K562 (cell line): ENCODE measurements around the gene CREB5. TPM values are rescaled to one million over a fixed set of nuclear protein-coding genes. Genes with fewer than 3 reads are reported as not detected.

Source experiments
- ATAC-seq: fragments of 200-7000 bp; cut with Tn5 transposase; 3 replicates; pipeline ENCODE4 v1.9.1; 2020; ENCODE audit warnings: moderate library complexity
- BruUV-seq: library from RNA; stranded (reverse); fragments of 400-500 nt; replicated peaks from 2 replicates; lab custom pipeline; 2021; lab: Mats Ljungman, UMichigan
- CTCF ChIA-PET: fragments of 300-600 bp; formaldehyde crosslinking; extraction: SDS; loops from one replicate; lab custom pipeline; 2021; ENCODE audit warnings: low intra/inter-chr PET ratio; lab: Yijun Ruan, JAX
- POLR2A ChIA-PET: fragments of 300-600, 350-650 bp; sonication (Branson Sonifier 250); formaldehyde crosslinking; extraction: SDS; loops from one replicate; lab custom pipeline; 2021; ENCODE audit warnings: antibody characterized with exemption, inconsistent platforms; lab: Yijun Ruan, JAX
- DNase-seq, 4 experiments: peaks; one replicate each; pipeline versions ENCODE4 v3.0.0 to v3.0.0-alpha.2; 2011 to 2018; ENCODE audit warnings: low spot score in 3 of 4, mixed read lengths in 3 of 4; ENCODE audit errors: extremely low read depth in 1 of 4
- FAIRE-seq: peaks from 2 replicates; lab custom pipeline; 2011; peaks lifted over from hg19 to GRCh38; lab: Jason Lieb, UNC
- H2AFZ ChIP-seq: 2 replicates; pipeline ENCODE4 v1.6.0; 2011; ENCODE audit warnings: low read depth, low read length, control low read depth, inconsistent platforms
- H3K27ac ChIP-seq: fragments of 200-600 bp; 3 replicates; pipeline ENCODE4 v1.8.0; 2011; ENCODE audit warnings: low read depth, mild to moderate bottlenecking, control low read depth, inconsistent platforms, low read length, moderate library complexity, mixed read lengths; ENCODE audit errors: extremely low read depth
- H3K27me3 ChIP-seq, 2 experiments: fragments of 300-600 bp in 1 of 2; 2 replicates in 1 of 2; 3 replicates in 1 of 2; pipeline versions ENCODE4 v1.6.0 to v1.8.0; 2011; ENCODE audit warnings: inconsistent platforms in 2 of 2, low read length in 2 of 2, mild to moderate bottlenecking in 1 of 2, mixed read lengths in 1 of 2, moderate library complexity in 1 of 2; ENCODE audit not compliant: control insufficient read depth in 2 of 2, insufficient read depth in 2 of 2
- H3K36me3 ChIP-seq: fragments of 300-600 bp; 3 replicates; pipeline ENCODE4 v1.8.0; 2011; ENCODE audit warnings: mild to moderate bottlenecking, low read length, inconsistent platforms; ENCODE audit not compliant: control insufficient read depth, insufficient read depth
- H3K4me1 ChIP-seq, 2 experiments: fragments of 200-600 bp in 1 of 2; replicated peaks in 1 of 2; 2 replicates in 1 of 2; 3 replicates in 1 of 2; pipeline versions ENCODE4 v1.5.1 to v1.8.0; 2011; ENCODE audit warnings: inconsistent platforms in 2 of 2, low read length in 2 of 2, mild to moderate bottlenecking in 1 of 2, mixed read lengths in 1 of 2, moderate library complexity in 1 of 2; ENCODE audit not compliant: control insufficient read depth in 2 of 2, insufficient read depth in 2 of 2
- H3K4me2 ChIP-seq: 2 replicates; pipeline ENCODE4 v1.6.1; 2011; ENCODE audit warnings: low read length, control low read depth, inconsistent platforms, mixed read lengths; ENCODE audit not compliant: insufficient read depth
- H3K4me3 ChIP-seq: fragments of 200-600 bp; sonication (generic), shearing (Covaris generic); 2 replicates; pipeline ENCODE4 v1.5.1; 2016; ENCODE audit warnings: control low read depth, inconsistent platforms
- H3K79me2 ChIP-seq: fragments of 200-600 bp; 3 replicates; pipeline ENCODE4 v1.8.0; 2011; ENCODE audit warnings: low read length, inconsistent platforms; ENCODE audit not compliant: control insufficient read depth, insufficient read depth
- H3K9ac ChIP-seq, 2 experiments: 2 replicates each; pipeline versions ENCODE4 v1.6.0 to v1.6.1; 2011; ENCODE audit warnings: low read depth in 2 of 2, low read length in 2 of 2, control low read depth in 1 of 2, inconsistent platforms in 1 of 2, mild to moderate bottlenecking in 1 of 2, mixed read lengths in 1 of 2; ENCODE audit not compliant: insufficient read depth in 1 of 2
- H3K9me1 ChIP-seq: one replicate; pipeline ENCODE4 v1.6.0; 2011; ENCODE audit warnings: inconsistent platforms, mild to moderate bottlenecking, low read length, moderate library complexity; ENCODE audit not compliant: control insufficient read depth, insufficient read depth
- H3K9me3 ChIP-seq: replicated peaks from 2 replicates; pipeline ENCODE4 v1.5.1; 2011; ENCODE audit warnings: low read depth, low read length, inconsistent platforms; ENCODE audit not compliant: control insufficient read depth, insufficient read depth
- H4K20me1 ChIP-seq: replicated peaks from 2 replicates; pipeline ENCODE4 v1.6.1; 2011; ENCODE audit warnings: low read length, inconsistent platforms, mixed read lengths; ENCODE audit not compliant: control insufficient read depth, insufficient read depth
- BDP1 ChIP-seq: IDR thresholded peaks from 3 replicates; pipeline ENCODE4 v1.6.1; 2011; ENCODE audit not compliant: insufficient read length, insufficient read depth
- CBFB ChIP-seq: sonication (generic); formaldehyde crosslinking; IDR thresholded peaks from 2 replicates; pipeline ENCODE4 v1.4.0; 2020; ENCODE audit warnings: mild to moderate bottlenecking, missing genetic modification reagents
- FUS ChIP-seq: fragments of 200-400 bp; formaldehyde crosslinking; optimal IDR thresholded peaks from 2 replicates; pipeline ENCODE3; 2017; ENCODE audit warnings: low read depth, low read length
- GTF2A2 ChIP-seq: IDR thresholded peaks from 2 replicates; pipeline ENCODE4 v1.6.1; 2016; ENCODE audit warnings: mild to moderate bottlenecking, missing genetic modification characterization, missing compliant biosample characterization
- KAT2B ChIP-seq: IDR thresholded peaks from one replicate; pipeline ENCODE4 v1.6.1; 2012; ENCODE audit warnings: low read depth, mild to moderate bottlenecking, control low read depth, inconsistent platforms, low read length, moderate library complexity
- MCM2 ChIP-seq: fragments of 450-650 bp; IDR thresholded peaks from 2 replicates; pipeline ENCODE4 v1.6.1; 2017; ENCODE audit warnings: low read depth, mild to moderate bottlenecking
- PTTG1 ChIP-seq: fragments of 450-650 bp; IDR thresholded peaks from 2 replicates; pipeline ENCODE4 v1.6.1; 2016; ENCODE audit warnings: low read depth, mild to moderate bottlenecking, missing genetic modification characterization, missing compliant biosample characterization
- RB1 ChIP-seq: fragments of 450-650 bp; IDR thresholded peaks from 2 replicates; pipeline ENCODE4 v1.6.1; 2017; ENCODE audit warnings: low read depth, mild to moderate bottlenecking
- SMARCE1 ChIP-seq: fragments of 450-650 bp; IDR thresholded peaks from 2 replicates; pipeline ENCODE4 v1.7.1; 2016; ENCODE audit warnings: mild to moderate bottlenecking
- SMC3 ChIP-seq: conservative IDR thresholded peaks from 2 replicates; pipeline ENCODE4 v1.6.1; 2011; ENCODE audit warnings: low read depth, low read length, improper control_type of control experiment; ENCODE audit not compliant: insufficient read depth
- ZNF140 ChIP-seq: fragments of 250-450 bp; sonication (Bioruptor Pico); IDR thresholded peaks from 2 replicates; pipeline ENCODE4 v1.8.0; 2021; ENCODE audit warnings: moderate library complexity, mild to moderate bottlenecking, inconsistent platforms
- ZNF347 ChIP-seq: fragments of 450-650 bp; formaldehyde crosslinking; IDR thresholded peaks from 2 replicates; pipeline ENCODE4 v1.4.0; 2020; ENCODE audit warnings: low read depth, mild to moderate bottlenecking, moderate library complexity
- WGBS: fragments of 100-300 bp; shearing (Covaris generic); methylation state at CpG from one replicate; pipeline ENCODE4 v1.1.6; 2016; ENCODE audit warnings: low coverage, mixed read lengths; ENCODE audit not compliant: insufficient coverage; ENCODE audit errors: missing lambda C conversion rate; 5-methylcytosine and 5-hydroxymethylcytosine counted together
- in situ Hi-C: fragments of 300-500 bp; cut with MboI; formaldehyde crosslinking; loops from 4 replicates; pipeline ENCODE4 v1.15.0; 2018; ENCODE audit warnings: inconsistent platforms, mixed read lengths
- intact Hi-C: fragments of 100-400 bp; cut with micrococcal nuclease; formaldehyde crosslinking; loops from 2 replicates; pipeline ENCODE4 v1.14.2; 2022
- polyA plus RNA-seq, 8 experiments: library from polyadenylated mRNA; depleted of rRNA in 4 of 8; stranded (reverse) in 5 of 8; unstranded in 3 of 8; fragments of >200 nt; fragmentation: Nextera tagmentation in 2 of 8; fragmentation: Illumina TruSeq in 1 of 8; extraction: Ambion mirVana in 2 of 8; extraction: Trizol in 1 of 8; gene quantifications; 2 replicates each; pipeline versions ENCODE4 v1.2.1 to v1.2.3, GENCODE V29; 2011 to 2014; ENCODE audit warnings: inconsistent platforms in 1 of 8, missing spikeins in 1 of 8
- total RNA-seq, 7 experiments: library from RNA; depleted of rRNA in 6 of 7; stranded (reverse); fragments of >200 nt in 6 of 7; fragmentation: Illumina TruSeq in 2 of 7; extraction: Trizol in 2 of 7; gene quantifications; 2 replicates each; pipeline versions ENCODE4 v1.2.1 to v1.2.3, GENCODE V29; 2011 to 2021; ENCODE audit warnings: low replicate concordance in 1 of 7
- TF ChIP-seq, protein P1 (sequence below), 2 experiments: IDR thresholded peaks; 2 replicates each; pipeline ENCODE4 v1.6.1; 2011; ENCODE audit warnings: borderline replicate concordance in 1 of 2, control low read depth in 1 of 2, low read depth in 1 of 2, low read length in 1 of 2, mild to moderate bottlenecking in 1 of 2, mixed read lengths in 1 of 2, moderate library complexity in 1 of 2; ENCODE audit not compliant: insufficient read depth in 1 of 2, insufficient read length in 1 of 2, poor library complexity in 1 of 2, severe bottlenecking in 1 of 2; ENCODE audit errors: extremely low read depth in 1 of 2

Gene CREB5
- total and polyA plus RNA-seq, 9 of the 15 experiments (the other 6 are each of a cell fraction or from before 2014, with no cell fraction given), result 0.33 to 6.4 (median 1.8) TPM

GRCh38 chr7:28682801-28683200 is 270.5 kb downstream of the CREB5 start:
- POLR2A ChIA-PET, result no interaction called here

GRCh38 chr7:28684650-28685241 is 272.4 kb downstream of the CREB5 start:
- intact Hi-C loops, result no loop called here
- POLR2A ChIA-PET, result interaction anchor here (1.6 kb wide), 1 partner anchor 9 kb away, joined by 5 read pairs; no protein-coding TSS in a partner anchor
- no peaks in the 10 kb centered on the region for H3K36me3 ChIP-seq
- TF ChIP-seq FUS (no peak), BDP1 (no peak), ZNF140 (no peak), GTF2A2 (tag) (no peak), PTTG1 (tag) (no peak), RB1 (no peak)
- TF ChIP-seq, protein P1, sequence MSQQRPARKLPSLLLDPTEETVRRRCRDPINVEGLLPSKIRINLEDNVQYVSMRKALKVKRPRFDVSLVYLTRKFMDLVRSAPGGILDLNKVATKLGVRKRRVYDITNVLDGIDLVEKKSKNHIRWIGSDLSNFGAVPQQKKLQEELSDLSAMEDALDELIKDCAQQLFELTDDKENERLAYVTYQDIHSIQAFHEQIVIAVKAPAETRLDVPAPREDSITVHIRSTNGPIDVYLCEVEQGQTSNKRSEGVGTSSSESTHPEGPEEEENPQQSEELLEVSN (IDR thresholded peaks at IDR 0.05; ENCODE audit: borderline replicate concordance in 1 of 2, extremely low read depth in 1 of 2, insufficient read depth in 1 of 2, insufficient read length in 1 of 2, low read depth in 1 of 2, low read length in 1 of 2, poor library complexity in 1 of 2, severe bottlenecking in 1 of 2), result no peak
- TF ChIP-seq, all 486 proteins: peak for 0
- Histone ChIP-seq H3K79me2 (no peaks in the 10 kb centered on the region), H3K9ac (no peak overlapping the region), H3K9me1 (no peaks in the 10 kb centered on the region), H3K27me3 (peaks cover 0 to 19% of the 10 kb centered on the region in 2 experiments; a peak in 4 of 5 replicates), H3K9me3 (no peaks in the 10 kb centered on the region), H3K27ac (no peak overlapping the region), H3K4me2 (no peak overlapping the region), H2AFZ (no peak overlapping the region), H4K20me1 (0 out of 2 replicates have a peak, but pooled peaks cover 3% of the 10 kb centered on the region), H3K4me1 (no peaks in the 10 kb centered on the region), H3K4me3 (no peak overlapping the region)
- DNase-seq (no peak), FAIRE-seq (no peak), ATAC-seq (no peak)
- in situ Hi-C loops, result no loop called here
- 0% methylated on average over 5 of the region's 5 CpGs for WGBS
- no TSS peak for BruUV-seq
- CTCF ChIA-PET, result no interaction called here

More at GRCh38 chr7:28682801-28683200, 270.5 kb downstream of the CREB5 start:
- peaks cover 0 to 19% of the 10 kb centered on the region in 2 experiments; a peak in 4 of 5 replicates for H3K27me3 ChIP-seq
- TF ChIP-seq MCM2 (no peak), ZNF347 (CRISPR knock-in tag) (no peak), SMC3 (no peak), SMARCE1 (no peak), KAT2B (no peak), CBFB (CRISPR knock-in tag) (no peak)
- no TSS peak for BruUV-seq
- H3K4me2 ChIP-seq, result no peak overlapping the region
- intact Hi-C loops (no loop called here), in situ Hi-C loops (no loop called here)
- no peaks in the 10 kb centered on the region for H3K4me1 ChIP-seq
- no peaks in the 10 kb centered on the region for H3K9me1 ChIP-seq
- no peak for ATAC-seq
- no peak for DNase-seq
- no peak overlapping the region for H3K4me3 ChIP-seq
- H3K9ac ChIP-seq, result no peak overlapping the region
- H3K9me3 ChIP-seq, result no peaks in the 10 kb centered on the region
- no peaks in the 10 kb centered on the region for H3K36me3 ChIP-seq
- H2AFZ ChIP-seq, result no peak overlapping the region
- no peak for FAIRE-seq
- 7% methylated on average over 8 of the region's 8 CpGs for WGBS
- CTCF ChIA-PET, result no interaction called here
- no peaks in the 10 kb centered on the region for H3K79me2 ChIP-seq
- H3K27ac ChIP-seq, result no peak overlapping the region
- 0 out of 2 replicates have a peak, but pooled peaks cover 3% of the 10 kb centered on the region for H4K20me1 ChIP-seq
